Pancreas (tissue), 10 donors: ENCODE results near the gene SGK1. TPM values are rescaled to one million over a fixed set of nuclear protein-coding genes. Genes with fewer than 3 reads are reported as not detected.

ENCODE experiments used
- ATAC-seq, 4 donors: fragments of 200-7000 bp; cut with Tn5 transposase; one replicate each; pipeline versions ENCODE4 v1.8.0 to v1.9.1; 2020; ENCODE audit warnings: mild to moderate bottlenecking in 4 of 4, moderate library complexity in 4 of 4
- DNase-seq, 6 donors: peaks; one replicate each; pipeline ENCODE4 v3.0.0-alpha.2; 2020
- FAIRE-seq: peaks from 2 replicates; lab custom pipeline; 2012; peaks lifted over from hg19 to GRCh38; lab: Jason Lieb, UNC
- H3K27ac ChIP-seq, 4 donors: fragments of 200-600 bp; sonication (generic); 1 replicate in 3 of 4; 2 replicates in 1 of 4; pipeline versions ENCODE4 v1.5.0 to v1.8.0; 2020
- H3K27me3 ChIP-seq, 4 donors: fragments of 200-600 bp; one replicate each; pipeline ENCODE4 v1.8.0; 2021
- H3K36me3 ChIP-seq, 3 donors: fragments of 200-600 bp; sonication (generic) in 1 of 3; one replicate each; pipeline versions ENCODE4 v1.5.0 to v1.8.0; 2020 to 2021
- H3K4me1 ChIP-seq, 3 donors: fragments of 200-600 bp; one replicate each; pipeline ENCODE4 v1.8.0; 2021
- H3K4me3 ChIP-seq, 4 donors: fragments of 200-600 bp; sonication (generic) in 2 of 4; one replicate each; pipeline versions ENCODE4 v1.5.0 to v1.8.0; 2020 to 2021
- H3K9me3 ChIP-seq, 4 donors: fragments of 200-600 bp; one replicate each; pipeline ENCODE4 v1.8.0; 2021
- CTCF ChIP-seq, 4 donors: fragments of 200-600 bp; sonication (generic) in 3 of 4; IDR thresholded peaks; one replicate each; pipeline versions ENCODE4 v1.5.0 to v1.8.0; 2021; ENCODE audit warnings: antibody characterized with exemption in 4 of 4
- WGBS, 2 donors: extraction: QIAGEN DNeasy Blood & Tissue Kit; methylation state at CpG; one replicate each; pipeline ENCODE4 v1.1.7; 2013; 5-methylcytosine and 5-hydroxymethylcytosine counted together
- intact Hi-C, 3 donors: fragments of 100-400 bp; cut with DNase I; formaldehyde crosslinking; loops; one replicate each; pipeline versions ENCODE4 v1.11.1 to v1.14.2; 2022
- polyA plus RNA-seq, 2 donors: library from polyadenylated mRNA; stranded (reverse); fragments of 200-250 nt; gene quantifications; one replicate each; pipeline ENCODE4 v1.2.3, GENCODE V29; 2013
- total RNA-seq, 6 donors: library from RNA; stranded (reverse); fragmentation: NEBNext Ultra II Directional in 4 of 6; extraction: Animal tissue kit (Norgen Biotek cat#: 25700) in 4 of 6; gene quantifications; one replicate each; pipeline versions ENCODE4 v1.2.1 to v1.2.4, GENCODE V29; 2021 to 2023
- donor health status: healthy with polysubstance abuse.
- donor health status: DM: no; HTN: no; CAD: no; lungs with moderate emphysema.
- donor health status: DM: no; HTN: no; CAD: no.
- donor health status: control.
- donor health status: control.
- donor health status: Bipolar disorder and iron deficiency.
- donor health status: DM: yes; HTN: yes; CAD: no.
- donor health status: DM: no; HTN: no; CAD: no.
- donor health status: DM: no; HTN: no; CAD: no.
- donor health status: DM: yes; HTN: yes; CAD: no.

The SGK1 gene
- total and polyA plus RNA-seq, 8 donors: 56.8 to 189 (median 95.4) TPM

- peak; percentile 42 to 68 (median 51) for ATAC-seq
- peak in 4 of 6 donors; percentile 52 to 71 (median 62) for DNase-seq
- WGBS, 2 donors: 46% methylated on average over 2 of the region's 2 CpGs
- intact Hi-C loops: no loop called here
- no peak for FAIRE-seq
- Histone ChIP-seq H3K9me3 (no peaks in the 10 kb centered on the region), H3K4me3 (no peak overlapping the region), H3K27ac (peak overlapping the region in 3 of 4 donors; percentile 17 to 90 (median 82)), H3K36me3 (no peaks in the 10 kb centered on the region), H3K4me1 (peaks cover 37 to 49% (median 41%) of the 10 kb centered on the region in 3 donors), H3K27me3 (no peaks in the 10 kb centered on the region)
- TF ChIP-seq CTCF (IDR thresholded peaks at IDR 0.05): no peak
Measured at GRCh38 chr6:134245041-134245440, 72.9 kb downstream of the SGK1 start.

GRCh38 chr6:134240665-134241431, 77.1 kb downstream of the SGK1 start:
- H3K36me3 ChIP-seq: no peaks in the 10 kb centered on the region
- ATAC-seq (peak in 1 of 4 donors; percentile 10), DNase-seq (peak in 2 of 6 donors; percentile 37 to 64), FAIRE-seq (no peak)
- 57% methylated on average over 9 of the region's 9 CpGs for WGBS, 2 donors
- H3K9me3 ChIP-seq: no peaks in the 10 kb centered on the region
- no peak for TF ChIP-seq CTCF (IDR thresholded peaks at IDR 0.05)
- no peaks in the 10 kb centered on the region for H3K27me3 ChIP-seq
- intact Hi-C loops: no loop called here
- peak overlapping the region in 1 of 4 donors; percentile 7 for H3K27ac ChIP-seq
- peaks cover 24 to 40% (median 32%) of the 10 kb centered on the region in 3 donors for H3K4me1 ChIP-seq
- H3K4me3 ChIP-seq: no peak overlapping the region

GRCh38 chr6:134238960-134239795, 78.7 kb downstream of the SGK1 start:
- FAIRE-seq (no peak), DNase-seq (no peak), ATAC-seq (peak; percentile 42 to 67 (median 48))
- Histone ChIP-seq H3K27ac (peak overlapping the region in 3 of 4 donors; percentile 3 to 81 (median 81)), H3K27me3 (no peaks in the 10 kb centered on the region), H3K36me3 (no peaks in the 10 kb centered on the region), H3K4me1 (peaks cover 17 to 41% (median 27%) of the 10 kb centered on the region in 3 donors), H3K4me3 (no peak overlapping the region), H3K9me3 (no peaks in the 10 kb centered on the region)
- WGBS, 2 donors: 35 to 39% methylated on average over 6 of the region's 6 CpGs
- TF ChIP-seq CTCF (IDR thresholded peaks at IDR 0.05): no peak
- intact Hi-C loops: loop anchor here in 1 of 3 donors (10.0 kb wide), 1 partner anchor 54 kb away; no protein-coding TSS in a partner anchor

- Histone ChIP-seq H3K27ac (peak overlapping the region in 3 of 4 donors; percentile 3 to 81 (median 81)), H3K27me3 (no peaks in the 10 kb centered on the region), H3K4me3 (no peak overlapping the region), H3K9me3 (no peaks in the 10 kb centered on the region), H3K36me3 (no peaks in the 10 kb centered on the region), H3K4me1 (peaks cover 17 to 41% (median 27%) of the 10 kb centered on the region in 3 donors)
- ATAC-seq: peak; percentile 56 to 79 (median 70)
- DNase-seq: no peak
- no peak for FAIRE-seq
- no peak for TF ChIP-seq CTCF (IDR thresholded peaks at IDR 0.05)
- intact Hi-C loops: loop anchor here in 1 of 3 donors (10.0 kb wide), 1 partner anchor 53 kb away; no protein-coding TSS in a partner anchor
- WGBS, 2 donors: 24 to 27% methylated on average over 2 of the region's 2 CpGs
Measured at GRCh38 chr6:134238006-134238405, 79.9 kb downstream of the SGK1 start.
